ENCODE results near the gene CPNE7. TPM values are rescaled to one million over a fixed set of nuclear protein-coding genes. Genes with fewer than 3 reads are reported as not detected.

CPNE7 gene
- total RNA-seq, 1 donor, result 13.1 TPM

GRCh38 chr16:89561142-89561883 lies 14.2 kb upstream of the CPNE7 start:
- TF ChIP-seq CTCF (IDR thresholded peaks at IDR 0.05; ENCODE audit: insufficient read depth, low read length), result no peak
- H3K4me3 ChIP-seq (ENCODE audit: low read depth, low read length), result peak overlapping the region; percentile 89
- DNase-seq (ENCODE audit: low read depth), result no peak

GRCh38 chr16:89561884-89562599 lies 13.5 kb upstream of the CPNE7 start:
- no peak for DNase-seq (ENCODE audit: low read depth)
- no peak for TF ChIP-seq CTCF (IDR thresholded peaks at IDR 0.05; ENCODE audit: insufficient read depth, low read length)
- H3K4me3 ChIP-seq (ENCODE audit: low read depth, low read length), result peak overlapping the region; percentile 89

GRCh38 chr16:89562939-89563338 lies 12.6 kb upstream of the CPNE7 start:
- no peak for TF ChIP-seq CTCF (IDR thresholded peaks at IDR 0.05; ENCODE audit: insufficient read depth, low read length)
- peak overlapping the region; percentile 35 for H3K4me3 ChIP-seq (ENCODE audit: low read depth, low read length)
- DNase-seq (ENCODE audit: low read depth), result no peak

- H3K4me3 ChIP-seq (ENCODE audit: low read depth, low read length), result peak overlapping the region; percentile 14
- DNase-seq (ENCODE audit: low read depth), result no peak
These were observed 11.7 kb upstream of the CPNE7 start for GRCh38 chr16:89563639-89564392.

GRCh38 chr16:89564476-89565255 lies 10.9 kb upstream of the CPNE7 start:
- no peak overlapping the region for H3K4me3 ChIP-seq (ENCODE audit: low read depth, low read length)
- DNase-seq (ENCODE audit: low read depth), result no peak
- TF ChIP-seq CTCF (IDR thresholded peaks at IDR 0.05; ENCODE audit: insufficient read depth, low read length), result no peak

More at GRCh38 chr16:89563639-89564392, 11.7 kb upstream of the CPNE7 start:
- no peak for TF ChIP-seq CTCF (IDR thresholded peaks at IDR 0.05; ENCODE audit: insufficient read depth, low read length)

GRCh38 chr16:89565256-89565505 lies 10.4 kb upstream of the CPNE7 start:
- DNase-seq (ENCODE audit: low read depth), result no peak
- H3K4me3 ChIP-seq (ENCODE audit: low read depth, low read length), result peak overlapping the region; percentile 48
- TF ChIP-seq CTCF (IDR thresholded peaks at IDR 0.05; ENCODE audit: insufficient read depth, low read length), result no peak

Data from fibroblast of the aortic adventitia (primary cell).